Neural cell (in vitro differentiated cells): ENCODE results near the gene OR13C8. TPM values are rescaled to one million over a fixed set of nuclear protein-coding genes. Genes with fewer than 3 reads are reported as not detected.

Experiments
- H2AFZ ChIP-seq: fragments of 200-600, 300-800 bp; sonication (generic), shearing (Covaris generic); 2 replicates; pipeline ENCODE4 v1.6.0; 2014; ENCODE audit warnings: low read depth, mild to moderate bottlenecking, antibody characterized with exemption, low read length, moderate library complexity
- H3F3A ChIP-seq: fragments of 200-600 bp; shearing (Covaris generic); 2 replicates; pipeline ENCODE4 v1.6.1; 2016; ENCODE audit warnings: mild to moderate bottlenecking, moderate library complexity, mixed read lengths, antibody characterized with exemption, low read length; ENCODE audit not compliant: insufficient read depth, poor library complexity, severe bottlenecking
- H3K27ac ChIP-seq: fragments of 200-600, 300-800 bp; sonication (generic), shearing (Covaris generic); 2 replicates; pipeline ENCODE4 v1.5.1; 2014; ENCODE audit warnings: mild to moderate bottlenecking, low read length, moderate library complexity
- H3K27me3 ChIP-seq: fragments of 300-800, 200-600 bp; sonication (generic), shearing (Covaris generic); 2 replicates; pipeline ENCODE4 v1.6.0; 2014; ENCODE audit warnings: mild to moderate bottlenecking, low read depth, low read length, moderate library complexity; ENCODE audit not compliant: insufficient read depth
- H3K36me3 ChIP-seq: fragments of 300-800, 200-600 bp; sonication (generic), shearing (Covaris generic); 2 replicates; pipeline ENCODE4 v1.5.1; 2014; ENCODE audit warnings: mild to moderate bottlenecking, antibody characterized with exemption, low read length, moderate library complexity; ENCODE audit not compliant: insufficient read depth
- H3K4me2 ChIP-seq: fragments of 300-800, 200-600 bp; sonication (generic), shearing (Covaris generic); 2 replicates; pipeline ENCODE4 v1.6.0; 2014; ENCODE audit warnings: mild to moderate bottlenecking, low read length
- H3K4me3 ChIP-seq: fragments of 300-800, 200-600 bp; sonication (generic), shearing (Covaris generic); 2 replicates; pipeline ENCODE4 v1.5.1; 2014; ENCODE audit warnings: mild to moderate bottlenecking, low read length, moderate library complexity
- H3K79me2 ChIP-seq: fragments of 200-600 bp; shearing (Covaris generic); replicated peaks from 2 replicates; pipeline ENCODE4 v1.6.0; 2014; ENCODE audit warnings: mild to moderate bottlenecking, low read length, moderate library complexity; ENCODE audit not compliant: insufficient read depth
- H3K9ac ChIP-seq: fragments of 300-800, 200-600 bp; sonication (generic), shearing (Covaris generic); 2 replicates; pipeline ENCODE4 v1.6.1; 2016; ENCODE audit warnings: mild to moderate bottlenecking, low read length, mixed read lengths
- H3K9me2 ChIP-seq: fragments of 200-600 bp; shearing (Covaris generic); 2 replicates; pipeline ENCODE4 v1.6.1; 2016; ENCODE audit warnings: mild to moderate bottlenecking, low read length, mixed read lengths; ENCODE audit not compliant: insufficient read depth
- H3K9me3 ChIP-seq: fragments of 200-600, 300-800 bp; sonication (generic), shearing (Covaris generic); 2 replicates; pipeline ENCODE4 v1.6.1; 2016; ENCODE audit warnings: mild to moderate bottlenecking, mixed run types, low read length, moderate library complexity, mixed read lengths
- H4K20me1 ChIP-seq: fragments of 200-600 bp; shearing (Covaris generic); 2 replicates; pipeline ENCODE4 v1.6.1; 2016; ENCODE audit warnings: mild to moderate bottlenecking, mixed run types; ENCODE audit not compliant: insufficient read depth
- EP300 ChIP-seq: fragments of 450-650 bp; conservative IDR thresholded peaks from 2 replicates; pipeline ENCODE4 v1.6.1; 2014; ENCODE audit warnings: antibody characterized with exemption, mild to moderate bottlenecking, moderate library complexity; ENCODE audit not compliant: poor library complexity, severe bottlenecking
- MXI1 ChIP-seq: fragments of 450-650 bp; conservative IDR thresholded peaks from 2 replicates; pipeline ENCODE4 v1.6.1; 2014; ENCODE audit warnings: antibody characterized with exemption, mild to moderate bottlenecking; ENCODE audit not compliant: poor library complexity, severe bottlenecking
- POLR2AphosphoS5 ChIP-seq: IDR thresholded peaks from 2 replicates; pipeline ENCODE4 v1.6.1; 2012
- RAD21 ChIP-seq: fragments of 450-650 bp; conservative IDR thresholded peaks from 2 replicates; pipeline ENCODE4 v1.6.1; 2014; ENCODE audit warnings: antibody characterized with exemption, mild to moderate bottlenecking, moderate library complexity
- SMC3 ChIP-seq: fragments of 450-650 bp; conservative IDR thresholded peaks from 2 replicates; pipeline ENCODE4 v1.6.1; 2014; ENCODE audit warnings: antibody characterized with exemption, mild to moderate bottlenecking, moderate library complexity; ENCODE audit not compliant: poor library complexity
- TAF1 ChIP-seq: IDR thresholded peaks from 2 replicates; pipeline ENCODE4 v1.6.1; 2012; ENCODE audit warnings: low read depth
- polyA plus RNA-seq: library from polyadenylated mRNA; depleted of rRNA; stranded (reverse); fragments of >200 nt; gene quantifications from 2 replicates; pipeline ENCODE4 v1.2.3, GENCODE V29; 2014
- TF ChIP-seq, protein P1 (sequence below): fragments of 450-650 bp; IDR thresholded peaks from 2 replicates; pipeline ENCODE4 v1.5.1; 2014; ENCODE audit warnings: antibody characterized with exemption, mild to moderate bottlenecking, moderate library complexity; ENCODE audit not compliant: poor library complexity, severe bottlenecking
- TF ChIP-seq, protein P2 (sequence below): IDR thresholded peaks from 2 replicates; pipeline ENCODE4 v1.6.1; 2012; ENCODE audit warnings: borderline replicate concordance

Gene OR13C8
- polyA plus RNA-seq, 1 donor from 2014 or later, result not detected

DNA sequence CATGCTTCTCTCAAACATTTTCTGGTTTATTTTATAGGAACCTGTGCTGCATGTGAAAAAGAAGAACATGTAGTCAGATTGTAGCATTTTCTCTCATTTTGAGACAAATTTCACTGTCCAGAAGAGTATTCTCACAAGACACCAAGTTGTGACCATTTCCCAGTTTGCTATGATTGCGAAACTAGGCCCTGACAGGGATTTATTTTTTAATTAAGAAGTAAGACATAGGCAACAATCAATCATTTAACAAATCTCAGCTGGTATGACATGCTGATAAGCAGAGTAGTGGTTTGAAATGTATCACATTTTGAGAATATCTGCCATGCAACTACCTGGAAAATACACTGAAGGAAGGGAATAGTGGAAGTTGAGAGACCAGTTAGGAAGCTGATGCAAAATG, 11.6 kb downstream of the OR13C8 start:
- Histone ChIP-seq H3K27ac (no peak overlapping the region), H3K9ac (no peak overlapping the region), H3K27me3 (no peaks in the 10 kb centered on the region), H4K20me1 (no peaks in the 10 kb centered on the region), H2AFZ (no peak overlapping the region), H3K9me2 (no peaks in the 10 kb centered on the region), H3K4me3 (no peak overlapping the region), H3K9me3 (no peaks in the 10 kb centered on the region), H3K4me2 (no peak overlapping the region), H3K36me3 (no peaks in the 10 kb centered on the region), H3F3A (no peaks in the 10 kb centered on the region), H3K79me2 (no peaks in the 10 kb centered on the region)
- TF ChIP-seq, protein P1, sequence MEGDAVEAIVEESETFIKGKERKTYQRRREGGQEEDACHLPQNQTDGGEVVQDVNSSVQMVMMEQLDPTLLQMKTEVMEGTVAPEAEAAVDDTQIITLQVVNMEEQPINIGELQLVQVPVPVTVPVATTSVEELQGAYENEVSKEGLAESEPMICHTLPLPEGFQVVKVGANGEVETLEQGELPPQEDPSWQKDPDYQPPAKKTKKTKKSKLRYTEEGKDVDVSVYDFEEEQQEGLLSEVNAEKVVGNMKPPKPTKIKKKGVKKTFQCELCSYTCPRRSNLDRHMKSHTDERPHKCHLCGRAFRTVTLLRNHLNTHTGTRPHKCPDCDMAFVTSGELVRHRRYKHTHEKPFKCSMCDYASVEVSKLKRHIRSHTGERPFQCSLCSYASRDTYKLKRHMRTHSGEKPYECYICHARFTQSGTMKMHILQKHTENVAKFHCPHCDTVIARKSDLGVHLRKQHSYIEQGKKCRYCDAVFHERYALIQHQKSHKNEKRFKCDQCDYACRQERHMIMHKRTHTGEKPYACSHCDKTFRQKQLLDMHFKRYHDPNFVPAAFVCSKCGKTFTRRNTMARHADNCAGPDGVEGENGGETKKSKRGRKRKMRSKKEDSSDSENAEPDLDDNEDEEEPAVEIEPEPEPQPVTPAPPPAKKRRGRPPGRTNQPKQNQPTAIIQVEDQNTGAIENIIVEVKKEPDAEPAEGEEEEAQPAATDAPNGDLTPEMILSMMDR, result no peak
- TF ChIP-seq TAF1 (no peak), EP300 (no peak), POLR2AphosphoS5 (no peak), SMC3 (no peak), RAD21 (no peak)

DNA sequence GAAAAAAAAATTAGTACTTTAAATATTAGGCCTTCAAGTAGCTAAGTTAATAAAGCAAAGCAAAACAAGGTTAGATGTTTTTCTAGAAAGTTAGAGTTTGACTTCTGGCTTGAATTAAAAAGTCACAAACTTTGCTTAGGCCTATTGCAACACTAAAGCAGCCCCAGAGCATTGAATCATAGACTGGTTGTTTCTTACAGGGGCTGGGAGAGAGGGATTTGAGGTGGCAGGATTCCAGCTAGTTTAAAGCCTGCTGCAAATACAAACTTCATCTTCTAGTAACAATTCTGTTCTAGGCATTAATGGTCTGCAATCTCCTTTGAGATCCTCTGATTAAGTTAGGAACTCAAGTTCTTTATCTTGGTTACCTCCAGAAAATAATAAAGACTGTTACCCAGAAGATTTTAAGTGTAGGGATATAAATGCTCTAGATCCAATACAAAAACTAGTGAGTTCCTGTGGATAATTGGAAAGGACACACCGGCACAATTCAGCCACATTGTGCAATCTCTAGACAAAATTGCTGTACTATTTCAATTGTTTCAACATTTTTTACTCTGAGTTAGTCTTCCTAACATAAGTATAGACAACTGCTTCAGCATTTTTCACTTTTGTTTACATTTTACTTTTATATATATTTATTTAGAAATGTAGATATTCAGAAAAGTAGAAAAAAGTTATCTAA, 17.7 kb downstream of the OR13C8 start:
- no peak overlapping the region for H3K4me3 ChIP-seq
- H4K20me1 ChIP-seq, result no peaks in the 10 kb centered on the region
- no peak overlapping the region for H3K4me2 ChIP-seq
- H3K9me2 ChIP-seq, result no peaks in the 10 kb centered on the region
- H3K27me3 ChIP-seq, result no peaks in the 10 kb centered on the region
- no peaks in the 10 kb centered on the region for H3F3A ChIP-seq
- no peaks in the 10 kb centered on the region for H3K9me3 ChIP-seq
- no peak for TF ChIP-seq TAF1
- no peak for TF ChIP-seq SMC3
- TF ChIP-seq MXI1, result no peak
- no peak for TF ChIP-seq POLR2AphosphoS5
- TF ChIP-seq RAD21, result no peak
- TF ChIP-seq, protein P2, sequence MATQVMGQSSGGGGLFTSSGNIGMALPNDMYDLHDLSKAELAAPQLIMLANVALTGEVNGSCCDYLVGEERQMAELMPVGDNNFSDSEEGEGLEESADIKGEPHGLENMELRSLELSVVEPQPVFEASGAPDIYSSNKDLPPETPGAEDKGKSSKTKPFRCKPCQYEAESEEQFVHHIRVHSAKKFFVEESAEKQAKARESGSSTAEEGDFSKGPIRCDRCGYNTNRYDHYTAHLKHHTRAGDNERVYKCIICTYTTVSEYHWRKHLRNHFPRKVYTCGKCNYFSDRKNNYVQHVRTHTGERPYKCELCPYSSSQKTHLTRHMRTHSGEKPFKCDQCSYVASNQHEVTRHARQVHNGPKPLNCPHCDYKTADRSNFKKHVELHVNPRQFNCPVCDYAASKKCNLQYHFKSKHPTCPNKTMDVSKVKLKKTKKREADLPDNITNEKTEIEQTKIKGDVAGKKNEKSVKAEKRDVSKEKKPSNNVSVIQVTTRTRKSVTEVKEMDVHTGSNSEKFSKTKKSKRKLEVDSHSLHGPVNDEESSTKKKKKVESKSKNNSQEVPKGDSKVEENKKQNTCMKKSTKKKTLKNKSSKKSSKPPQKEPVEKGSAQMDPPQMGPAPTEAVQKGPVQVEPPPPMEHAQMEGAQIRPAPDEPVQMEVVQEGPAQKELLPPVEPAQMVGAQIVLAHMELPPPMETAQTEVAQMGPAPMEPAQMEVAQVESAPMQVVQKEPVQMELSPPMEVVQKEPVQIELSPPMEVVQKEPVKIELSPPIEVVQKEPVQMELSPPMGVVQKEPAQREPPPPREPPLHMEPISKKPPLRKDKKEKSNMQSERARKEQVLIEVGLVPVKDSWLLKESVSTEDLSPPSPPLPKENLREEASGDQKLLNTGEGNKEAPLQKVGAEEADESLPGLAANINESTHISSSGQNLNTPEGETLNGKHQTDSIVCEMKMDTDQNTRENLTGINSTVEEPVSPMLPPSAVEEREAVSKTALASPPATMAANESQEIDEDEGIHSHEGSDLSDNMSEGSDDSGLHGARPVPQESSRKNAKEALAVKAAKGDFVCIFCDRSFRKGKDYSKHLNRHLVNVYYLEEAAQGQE, result no peak
- TF ChIP-seq, protein P1, result no peak
- H3K9ac ChIP-seq, result no peak overlapping the region
- no peak overlapping the region for H2AFZ ChIP-seq
- no peaks in the 10 kb centered on the region for H3K79me2 ChIP-seq
- no peaks in the 10 kb centered on the region for H3K36me3 ChIP-seq
- H3K27ac ChIP-seq, result no peak overlapping the region
